Subcutaneous preadipocyte (primary cell): ENCODE data around the gene GNL3L. TPM values are rescaled to one million over a fixed set of nuclear protein-coding genes. Genes with fewer than 3 reads are reported as not detected.

Source experiments
- total RNA-seq: library from RNA; depleted of rRNA; stranded (reverse); fragments of >200 nt; gene quantifications from 2 replicates; pipeline ENCODE4 v1.2.3, GENCODE V29; 2012

GNL3L gene, protein sequence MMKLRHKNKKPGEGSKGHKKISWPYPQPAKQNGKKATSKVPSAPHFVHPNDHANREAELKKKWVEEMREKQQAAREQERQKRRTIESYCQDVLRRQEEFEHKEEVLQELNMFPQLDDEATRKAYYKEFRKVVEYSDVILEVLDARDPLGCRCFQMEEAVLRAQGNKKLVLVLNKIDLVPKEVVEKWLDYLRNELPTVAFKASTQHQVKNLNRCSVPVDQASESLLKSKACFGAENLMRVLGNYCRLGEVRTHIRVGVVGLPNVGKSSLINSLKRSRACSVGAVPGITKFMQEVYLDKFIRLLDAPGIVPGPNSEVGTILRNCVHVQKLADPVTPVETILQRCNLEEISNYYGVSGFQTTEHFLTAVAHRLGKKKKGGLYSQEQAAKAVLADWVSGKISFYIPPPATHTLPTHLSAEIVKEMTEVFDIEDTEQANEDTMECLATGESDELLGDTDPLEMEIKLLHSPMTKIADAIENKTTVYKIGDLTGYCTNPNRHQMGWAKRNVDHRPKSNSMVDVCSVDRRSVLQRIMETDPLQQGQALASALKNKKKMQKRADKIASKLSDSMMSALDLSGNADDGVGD
- total RNA-seq, result 30.1 and 50.2 TPM in 2 replicates

DNA sequence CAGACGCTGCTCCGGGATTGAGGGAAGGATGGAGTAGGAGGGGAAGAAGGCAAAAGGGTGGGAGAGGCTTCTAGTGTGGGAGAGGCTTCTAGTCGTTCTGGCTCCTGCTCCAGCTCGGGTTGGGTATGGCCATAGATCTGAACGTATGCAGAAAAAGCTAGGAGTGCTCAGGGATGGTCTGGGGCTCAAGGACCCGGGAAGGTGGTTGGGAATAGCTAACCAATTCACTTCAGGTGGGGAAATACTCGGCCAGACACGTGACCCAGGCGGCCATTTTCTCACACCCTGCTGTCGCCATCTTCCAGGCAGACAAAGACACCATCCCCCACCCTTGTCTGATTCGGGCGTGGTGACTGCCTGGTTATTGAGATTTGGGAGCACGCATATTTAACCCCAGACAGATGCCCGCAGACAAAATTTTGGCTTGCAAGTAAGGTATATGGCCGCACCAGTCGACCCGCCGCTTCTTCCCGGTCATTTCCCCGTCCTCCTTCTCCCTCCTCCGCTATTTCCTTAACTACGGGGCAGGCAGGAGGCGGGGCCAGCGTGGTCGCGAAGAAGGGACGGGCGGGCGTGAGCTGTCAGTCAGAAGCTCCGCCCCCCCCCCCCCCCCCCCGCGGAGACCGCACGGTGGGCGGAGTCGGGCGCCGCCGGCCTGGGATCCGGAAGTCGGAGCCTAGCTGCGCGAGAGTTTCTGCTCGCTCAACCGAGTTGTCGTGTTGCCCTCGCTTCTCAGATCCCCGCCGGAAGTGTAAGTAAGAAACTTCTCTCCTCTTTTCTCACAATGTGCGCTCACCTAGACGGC is at the start of gene GNL3L:
TSS of gene GNL3L (plus strand) at position 668 of the 805 bp plus-strand sequence. CDS start 2,348 bp downstream, outside the sequence.

DNA sequence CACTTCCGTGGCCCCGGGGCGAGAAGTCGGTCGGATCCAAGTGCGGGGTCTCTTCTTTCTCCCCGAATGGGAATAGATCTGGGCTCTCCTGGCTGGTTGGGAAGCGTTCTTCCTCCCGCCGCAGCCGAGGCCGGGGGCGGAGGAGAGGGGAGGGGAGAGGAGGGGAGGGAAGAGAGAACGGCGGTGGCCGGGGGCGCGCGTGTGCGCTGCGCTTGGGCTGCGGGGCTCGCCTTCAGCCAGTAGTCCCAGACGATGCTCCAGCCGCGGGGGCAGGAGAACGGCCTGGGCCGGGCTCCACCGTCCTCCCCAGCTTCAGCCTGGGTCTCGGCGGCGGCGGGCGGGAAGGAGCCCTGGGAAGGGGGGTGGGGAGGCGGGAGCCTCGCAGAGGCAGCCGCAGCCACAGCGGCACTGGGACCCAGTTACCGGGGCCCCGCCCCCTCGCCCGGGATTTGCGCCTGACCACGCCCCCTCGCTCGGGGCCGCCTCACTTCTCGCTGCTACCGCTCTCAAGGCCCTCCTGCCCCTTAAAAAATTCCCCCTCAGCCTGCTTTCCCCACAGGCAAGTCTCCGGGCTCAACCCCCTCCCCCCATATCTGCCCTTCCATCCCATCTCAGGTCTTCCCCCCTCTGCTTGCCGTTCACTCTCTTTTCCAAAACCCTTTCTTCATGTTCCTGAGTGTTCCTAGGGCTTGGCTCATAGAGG is 34.1 kb upstream of the GNL3L start, which contains the start of gene FGD1:
TSS of gene FGD1 (minus strand) at position 421 of the 703 bp plus-strand sequence. CDS start 802 bp downstream, outside the sequence.

Other genes with a start within 250 kb of the GNL3L start
- gene WNK3, start 172.2 kb upstream of the GNL3L start, total RNA-seq, result under 0.01 and 0.20 TPM in 2 replicates
- gene TSR2, start 89.8 kb upstream of the GNL3L start, total RNA-seq, result 5.1 and 5.9 TPM in 2 replicates
- 8.5 and 11.7 TPM in 2 replicates for gene FGD1, start 34.0 kb upstream of the GNL3L start, total RNA-seq